MM.1S (cell line): ENCODE results near the gene CDH1.
"Not testable (repeated sequence)": the region's sequence is repeated elsewhere in the genome, so short reads cannot be mapped to it uniquely, and the experiment has no call there.

Source experiments
- DNase-seq: peaks from one replicate; pipeline ENCODE4 v3.0.0-alpha.2; 2015
- H2AFZ ChIP-seq: fragments of 300-600 bp; sonication (generic); 2 replicates; pipeline ENCODE4 v1.6.0; 2016; ENCODE audit warnings: antibody characterized with exemption, low read length
- H3F3A ChIP-seq: fragments of 300-600 bp; sonication (generic); 2 replicates; pipeline ENCODE4 v1.6.1; 2016; ENCODE audit warnings: mild to moderate bottlenecking, antibody characterized with exemption, low read length, moderate library complexity, mixed read lengths; ENCODE audit not compliant: insufficient read depth
- H3K27ac ChIP-seq: fragments of 300-600 bp; sonication (generic); 2 replicates; pipeline ENCODE4 v1.5.1; 2016; ENCODE audit warnings: mild to moderate bottlenecking, low read length
- H3K27me3 ChIP-seq: fragments of 300-600 bp; sonication (generic); replicated peaks from 2 replicates; pipeline ENCODE4 v1.6.0; 2016; ENCODE audit warnings: low read length; ENCODE audit not compliant: insufficient read depth
- H3K36me3 ChIP-seq: fragments of 300-600 bp; sonication (generic); replicated peaks from 2 replicates; pipeline ENCODE4 v1.6.1; 2016; ENCODE audit warnings: mild to moderate bottlenecking, low read length, mixed read lengths; ENCODE audit not compliant: insufficient read depth
- H3K4me1 ChIP-seq: fragments of 300-600 bp; sonication (generic); 2 replicates; pipeline ENCODE4 v1.6.1; 2016; ENCODE audit warnings: low read length, mixed read lengths
- H3K4me2 ChIP-seq: fragments of 300-600 bp; sonication (generic); 2 replicates; pipeline ENCODE4 v1.6.0; 2016; ENCODE audit warnings: low read depth, low read length
- H3K4me3 ChIP-seq: fragments of 300-600 bp; sonication (generic); 2 replicates; pipeline ENCODE4 v1.5.1; 2016; ENCODE audit warnings: low read length, mixed read lengths
- H3K79me2 ChIP-seq: fragments of 300-600 bp; sonication (generic); 2 replicates; pipeline ENCODE4 v1.6.1; 2016; ENCODE audit warnings: mixed run types, low read length, mixed read lengths
- H3K9ac ChIP-seq: fragments of 300-600 bp; sonication (generic); 2 replicates; pipeline ENCODE4 v1.6.1; 2016; ENCODE audit warnings: low read length, mixed read lengths
- H3K9me2 ChIP-seq: fragments of 300-600 bp; sonication (generic); replicated peaks from 2 replicates; pipeline ENCODE4 v1.6.1; 2016; ENCODE audit warnings: mild to moderate bottlenecking, low read length, mixed read lengths; ENCODE audit not compliant: insufficient read depth
- H3K9me3 ChIP-seq: fragments of 300-600 bp; sonication (generic); replicated peaks from 2 replicates; pipeline ENCODE4 v1.6.1; 2016; ENCODE audit warnings: mild to moderate bottlenecking, low read length, mixed read lengths; ENCODE audit not compliant: insufficient read depth
- H4K20me1 ChIP-seq: fragments of 300-600 bp; sonication (generic); 2 replicates; pipeline ENCODE4 v1.6.1; 2016; ENCODE audit warnings: mild to moderate bottlenecking, low read length, moderate library complexity, mixed read lengths; ENCODE audit not compliant: insufficient read depth
- CTCF ChIP-seq: fragments of 300-600 bp; sonication (generic); IDR thresholded peaks from 2 replicates; pipeline ENCODE4 v1.5.1; 2016; ENCODE audit warnings: antibody characterized with exemption, low read length, mixed read lengths
- EZH2 ChIP-seq: fragments of 300-600 bp; sonication (generic); optimal IDR thresholded peaks from 2 replicates; pipeline ENCODE3; 2017; ENCODE audit warnings: low read depth, mild to moderate bottlenecking, antibody characterized with exemption, low read length, mixed read lengths
- EZH2phosphoT487 ChIP-seq: fragments of 300-600 bp; sonication (generic); IDR thresholded peaks from 2 replicates; pipeline ENCODE4 v1.6.1; 2018; ENCODE audit warnings: antibody characterized with exemption, low read length

Gene CDH1

GRCh38 chr16:68715471-68715870 is 21.6 kb upstream of the CDH1 start:
- H3K4me3 ChIP-seq, result no peak overlapping the region
- no peaks in the 10 kb centered on the region for H3K27me3 ChIP-seq
- no peaks in the 10 kb centered on the region for H3K36me3 ChIP-seq
- no peaks in the 10 kb centered on the region for H3K9me2 ChIP-seq
- no peak overlapping the region for H3K9ac ChIP-seq
- no peaks in the 10 kb centered on the region for H3F3A ChIP-seq
- H3K27ac ChIP-seq, result no peak overlapping the region
- no peaks in the 10 kb centered on the region for H3K79me2 ChIP-seq
- no peaks in the 10 kb centered on the region for H3K9me3 ChIP-seq
- no peak overlapping the region for H2AFZ ChIP-seq
- no peak for DNase-seq
- no peaks in the 10 kb centered on the region for H4K20me1 ChIP-seq
- no peak overlapping the region for H3K4me2 ChIP-seq
- H3K4me1 ChIP-seq, result no peaks in the 10 kb centered on the region
- TF ChIP-seq EZH2phosphoT487 (no peak), EZH2 (no peak), CTCF (no peak)

GRCh38 chr16:68716516-68716915 is 20.6 kb upstream of the CDH1 start:
- H3K4me3 ChIP-seq, result not testable (repeated sequence)

GRCh38 chr16:68717684-68718083 is 19.4 kb upstream of the CDH1 start:
- Histone ChIP-seq H3K36me3 (no peaks in the 10 kb centered on the region), H4K20me1 (no peaks in the 10 kb centered on the region)

More at GRCh38 chr16:68716516-68716915, 20.6 kb upstream of the CDH1 start:
- not testable (repeated sequence) for H3K36me3 ChIP-seq, H4K20me1 ChIP-seq, H3K27me3 ChIP-seq, H3K27ac ChIP-seq, H3K4me2 ChIP-seq, H3K9me3 ChIP-seq, H3K4me1 ChIP-seq, H3F3A ChIP-seq, H3K9me2 ChIP-seq, H3K9ac ChIP-seq, H2AFZ ChIP-seq, H3K79me2 ChIP-seq, DNase-seq

GRCh38 chr16:68718590-68718989 is 18.5 kb upstream of the CDH1 start:
- H4K20me1 ChIP-seq, result no peaks in the 10 kb centered on the region
- H2AFZ ChIP-seq, result no peak overlapping the region
- no peak for DNase-seq
- H3K9ac ChIP-seq, result no peak overlapping the region
- H3K4me1 ChIP-seq, result no peaks in the 10 kb centered on the region
- no peak overlapping the region for H3K4me2 ChIP-seq
- H3F3A ChIP-seq, result no peaks in the 10 kb centered on the region
- H3K4me3 ChIP-seq, result no peak overlapping the region
- H3K9me3 ChIP-seq, result no peaks in the 10 kb centered on the region
- H3K27ac ChIP-seq, result no peak overlapping the region
- H3K27me3 ChIP-seq, result no peaks in the 10 kb centered on the region
- H3K9me2 ChIP-seq, result no peaks in the 10 kb centered on the region
- no peaks in the 10 kb centered on the region for H3K79me2 ChIP-seq
- H3K36me3 ChIP-seq, result no peaks in the 10 kb centered on the region
- TF ChIP-seq EZH2, result no peak
- TF ChIP-seq EZH2phosphoT487, result no peak
- no peak for TF ChIP-seq CTCF

More at GRCh38 chr16:68717684-68718083, 19.4 kb upstream of the CDH1 start:
- Histone ChIP-seq H3K9ac (no peak overlapping the region), H2AFZ (no peak overlapping the region), H3K27me3 (no peaks in the 10 kb centered on the region), H3K9me2 (no peaks in the 10 kb centered on the region), H3K4me2 (no peak overlapping the region), H3K4me3 (no peak overlapping the region), H3F3A (no peaks in the 10 kb centered on the region), H3K9me3 (no peaks in the 10 kb centered on the region), H3K4me1 (no peaks in the 10 kb centered on the region), H3K79me2 (no peaks in the 10 kb centered on the region), H3K27ac (no peak overlapping the region)
- TF ChIP-seq CTCF (no peak), EZH2 (no peak), EZH2phosphoT487 (no peak)
- no peak for DNase-seq
